SK-N-SH (cell line): ENCODE measurements around the gene PPP1R12B.

Experiments
- ELF1 ChIP-seq: IDR thresholded peaks from 2 replicates; pipeline ENCODE4 v1.4.0; 2012
- FOXJ3 ChIP-seq: sonication (generic); formaldehyde crosslinking; IDR thresholded peaks from 2 replicates; pipeline ENCODE4 v1.5.1; 2020; ENCODE audit warnings: mild to moderate bottlenecking, missing genetic modification reagents
- JUND ChIP-seq: IDR thresholded peaks from 2 replicates; pipeline ENCODE4 v1.4.0; 2012
- MXI1 ChIP-seq: IDR thresholded peaks from 2 replicates; pipeline ENCODE4 v1.6.1; 2012; ENCODE audit warnings: mild to moderate bottlenecking, low read depth, low read length, improper control_type of control experiment
- NRF1 ChIP-seq: IDR thresholded peaks from 2 replicates; pipeline ENCODE4 v1.6.1; 2012; ENCODE audit warnings: low read depth, mild to moderate bottlenecking, low read length
- REST ChIP-seq: IDR thresholded peaks from 2 replicates; pipeline ENCODE4 v1.6.1; 2012; ENCODE audit warnings: mild to moderate bottlenecking, low read depth, low read length, moderate library complexity
- YY1 ChIP-seq: IDR thresholded peaks from 2 replicates; pipeline ENCODE4 v1.4.0; 2012; ENCODE audit warnings: low read depth, mild to moderate bottlenecking
- ZBTB33 ChIP-seq: IDR thresholded peaks from 2 replicates; pipeline ENCODE4 v1.4.0; 2012; ENCODE audit warnings: low read depth, borderline replicate concordance
- TF ChIP-seq, protein P1 (sequence below): fragments of 200-600 bp; sonication (generic); IDR thresholded peaks from 2 replicates; pipeline ENCODE4 v1.6.1; 2017; ENCODE audit warnings: antibody characterized with exemption, mild to moderate bottlenecking, moderate library complexity

GRCh38 chr1:202561240-202561639 lies 212.7 kb downstream of the PPP1R12B start:
- TF ChIP-seq NRF1 (no peak), FOXJ3 (no peak), ZBTB33 (no peak), YY1 (no peak), MXI1 (no peak), REST (no peak), ELF1 (no peak), JUND (no peak)
- TF ChIP-seq, protein P1, sequence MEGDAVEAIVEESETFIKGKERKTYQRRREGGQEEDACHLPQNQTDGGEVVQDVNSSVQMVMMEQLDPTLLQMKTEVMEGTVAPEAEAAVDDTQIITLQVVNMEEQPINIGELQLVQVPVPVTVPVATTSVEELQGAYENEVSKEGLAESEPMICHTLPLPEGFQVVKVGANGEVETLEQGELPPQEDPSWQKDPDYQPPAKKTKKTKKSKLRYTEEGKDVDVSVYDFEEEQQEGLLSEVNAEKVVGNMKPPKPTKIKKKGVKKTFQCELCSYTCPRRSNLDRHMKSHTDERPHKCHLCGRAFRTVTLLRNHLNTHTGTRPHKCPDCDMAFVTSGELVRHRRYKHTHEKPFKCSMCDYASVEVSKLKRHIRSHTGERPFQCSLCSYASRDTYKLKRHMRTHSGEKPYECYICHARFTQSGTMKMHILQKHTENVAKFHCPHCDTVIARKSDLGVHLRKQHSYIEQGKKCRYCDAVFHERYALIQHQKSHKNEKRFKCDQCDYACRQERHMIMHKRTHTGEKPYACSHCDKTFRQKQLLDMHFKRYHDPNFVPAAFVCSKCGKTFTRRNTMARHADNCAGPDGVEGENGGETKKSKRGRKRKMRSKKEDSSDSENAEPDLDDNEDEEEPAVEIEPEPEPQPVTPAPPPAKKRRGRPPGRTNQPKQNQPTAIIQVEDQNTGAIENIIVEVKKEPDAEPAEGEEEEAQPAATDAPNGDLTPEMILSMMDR = no peak
